ENCODE data around the gene ESF1. TPM values are rescaled to one million over a fixed set of nuclear protein-coding genes. Genes with fewer than 3 reads are reported as not detected.

The ESF1 gene, protein sequence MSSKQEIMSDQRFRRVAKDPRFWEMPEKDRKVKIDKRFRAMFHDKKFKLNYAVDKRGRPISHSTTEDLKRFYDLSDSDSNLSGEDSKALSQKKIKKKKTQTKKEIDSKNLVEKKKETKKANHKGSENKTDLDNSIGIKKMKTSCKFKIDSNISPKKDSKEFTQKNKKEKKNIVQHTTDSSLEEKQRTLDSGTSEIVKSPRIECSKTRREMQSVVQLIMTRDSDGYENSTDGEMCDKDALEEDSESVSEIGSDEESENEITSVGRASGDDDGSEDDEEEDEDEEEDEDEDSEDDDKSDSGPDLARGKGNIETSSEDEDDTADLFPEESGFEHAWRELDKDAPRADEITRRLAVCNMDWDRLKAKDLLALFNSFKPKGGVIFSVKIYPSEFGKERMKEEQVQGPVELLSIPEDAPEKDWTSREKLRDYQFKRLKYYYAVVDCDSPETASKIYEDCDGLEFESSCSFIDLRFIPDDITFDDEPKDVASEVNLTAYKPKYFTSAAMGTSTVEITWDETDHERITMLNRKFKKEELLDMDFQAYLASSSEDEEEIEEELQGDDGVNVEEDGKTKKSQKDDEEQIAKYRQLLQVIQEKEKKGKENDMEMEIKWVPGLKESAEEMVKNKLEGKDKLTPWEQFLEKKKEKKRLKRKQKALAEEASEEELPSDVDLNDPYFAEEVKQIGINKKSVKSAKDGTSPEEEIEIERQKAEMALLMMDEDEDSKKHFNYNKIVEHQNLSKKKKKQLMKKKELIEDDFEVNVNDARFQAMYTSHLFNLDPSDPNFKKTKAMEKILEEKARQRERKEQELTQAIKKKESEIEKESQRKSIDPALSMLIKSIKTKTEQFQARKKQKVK
- total RNA-seq (2021) = 12.4 and 14.8 TPM in 2 replicates
- percentile 82 among the genes with signal in this experiment for Bru-seq, nascent RNA
- BruChase-seq, experiment 1, labeled RNA remaining after a 2-hour chase = percentile 75 among the genes with signal in this experiment
- percentile 75 among the genes with signal in this experiment for BruChase-seq, experiment 2, labeled RNA remaining after a 6-hour chase
- long read RNA-seq, partial matches to known transcripts = 11 of 31 reads
- long read RNA-seq, other reads (novel, unspliced or antisense) = 20 of 31 reads

DNA sequence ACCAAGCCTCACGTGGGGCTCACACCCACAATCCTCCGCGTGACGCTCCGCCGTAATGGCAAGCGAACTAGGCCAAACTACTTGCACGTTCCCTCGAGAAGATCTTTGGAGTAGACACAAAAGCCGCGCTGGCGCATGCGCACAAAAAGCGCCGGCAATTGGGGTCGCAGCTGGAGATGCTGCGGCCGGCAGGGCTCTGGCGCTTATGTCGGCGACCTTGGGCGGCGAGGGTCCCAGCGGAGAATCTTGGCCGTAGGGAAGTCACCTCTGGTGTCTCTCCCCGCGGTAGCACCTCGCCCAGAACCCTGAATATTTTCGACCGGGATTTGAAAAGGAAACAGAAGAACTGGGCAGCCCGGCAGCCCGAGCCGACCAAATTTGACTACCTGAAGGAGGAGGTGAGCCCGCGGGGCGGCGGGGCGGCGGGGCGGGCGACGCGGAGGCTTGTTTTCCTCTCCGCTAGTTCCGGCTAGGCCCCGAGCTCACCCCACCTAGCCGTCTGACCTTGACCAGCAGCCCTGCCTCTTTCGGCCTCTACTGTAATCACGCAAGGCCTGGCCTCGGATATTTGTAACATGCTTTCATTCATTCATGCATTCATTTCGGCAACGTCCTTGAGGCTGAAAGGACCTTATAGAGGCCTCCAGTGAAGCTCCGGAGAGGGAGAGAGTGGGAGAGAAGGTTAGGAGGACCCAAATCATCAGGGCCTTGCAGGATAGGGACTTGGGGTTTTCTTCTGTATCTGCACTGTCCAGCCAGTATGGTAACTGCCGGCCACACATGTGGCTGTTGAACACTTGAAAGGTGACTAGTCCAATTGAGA is at the start of gene ESF1, which contains the start of gene NDUFAF5:
TSS of gene ESF1 (minus strand) at position 27 of the 823 bp plus-strand sequence. CDS start 1,779 bp downstream, outside the sequence.
TSS of gene NDUFAF5 (plus strand) at position 136 of the 823 bp plus-strand sequence. CDS start at position 177, 41 bp downstream.
- Histone ChIP-seq H3K36me3 (ENCODE audit: low read depth) (peaks cover 34% of the 10 kb centered on the region; the same call in 1 of the 2 replicates), H3K27me3 (ENCODE audit: insufficient read depth, low read depth) (no peaks in the 10 kb centered on the region), H3F3A (ENCODE audit: insufficient read depth, low read depth) (peaks cover 4% of the 10 kb centered on the region; the same call in 1 of the 2 replicates), H4K20me1 (ENCODE audit: insufficient read depth) (no peaks in the 10 kb centered on the region), H3K4me2 (peak within 1 kb of the TSS; percentile 96), H3K9me3 (ENCODE audit: insufficient read depth, low read depth) (no peaks in the 10 kb centered on the region), H3K79me2 (ENCODE audit: low read depth) (peaks cover 56% of the 10 kb centered on the region), H3K9me2 (ENCODE audit: insufficient read depth) (no peaks in the 10 kb centered on the region), H3K27ac (peak within 1 kb of the TSS; percentile 76), H2AFZ (peak within 1 kb of the TSS; percentile 97), H3K4me3 (peak within 1 kb of the TSS; percentile 98), H3K4me1 (replicated peaks; ENCODE audit: insufficient read depth) (peaks cover 23% of the 10 kb centered on the region)
- TSS peak; percentile 42 for BruUV-seq (replicated peaks)
- ChIA-PET POLR2A (ENCODE audit: unreplicated experiment) (interaction anchor here (0.5 to 0.7 kb wide), 3 partner anchors 124 to 210 kb away, joined by 3 to 5 read pairs (median 5); no protein-coding TSS in a partner anchor), CTCF (no interaction called here)
- TF ChIP-seq EZH2 (IDR thresholded peaks at IDR 0.05; ENCODE audit: low read depth) = no peak
- DNase-seq = peak; percentile 92 to 93
- intact Hi-C loops (cut with micrococcal nuclease; ENCODE audit: unreplicated experiment) = no loop called here

DNA sequence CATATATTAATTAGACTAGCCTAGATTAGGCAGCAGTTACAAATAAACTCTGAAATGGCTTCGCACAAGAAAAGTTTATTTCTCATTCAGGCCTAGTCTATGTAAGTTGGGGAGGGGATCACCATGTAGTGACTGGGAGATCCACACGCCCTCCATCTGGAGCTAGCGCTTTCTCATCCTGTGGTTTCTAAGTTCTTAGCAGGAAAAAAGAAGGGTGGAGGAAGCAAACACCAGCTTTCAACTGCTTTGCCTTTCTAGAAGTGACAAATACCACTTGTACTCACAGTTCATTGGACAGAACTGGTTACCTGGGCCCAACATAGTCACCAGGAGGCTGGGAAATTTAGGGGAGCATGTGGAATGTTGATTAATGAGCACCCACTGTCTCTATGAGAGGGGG is 46.8 kb upstream of the ESF1 start:
- no TSS peak for BruUV-seq (replicated peaks)
- TF ChIP-seq, protein P1, sequence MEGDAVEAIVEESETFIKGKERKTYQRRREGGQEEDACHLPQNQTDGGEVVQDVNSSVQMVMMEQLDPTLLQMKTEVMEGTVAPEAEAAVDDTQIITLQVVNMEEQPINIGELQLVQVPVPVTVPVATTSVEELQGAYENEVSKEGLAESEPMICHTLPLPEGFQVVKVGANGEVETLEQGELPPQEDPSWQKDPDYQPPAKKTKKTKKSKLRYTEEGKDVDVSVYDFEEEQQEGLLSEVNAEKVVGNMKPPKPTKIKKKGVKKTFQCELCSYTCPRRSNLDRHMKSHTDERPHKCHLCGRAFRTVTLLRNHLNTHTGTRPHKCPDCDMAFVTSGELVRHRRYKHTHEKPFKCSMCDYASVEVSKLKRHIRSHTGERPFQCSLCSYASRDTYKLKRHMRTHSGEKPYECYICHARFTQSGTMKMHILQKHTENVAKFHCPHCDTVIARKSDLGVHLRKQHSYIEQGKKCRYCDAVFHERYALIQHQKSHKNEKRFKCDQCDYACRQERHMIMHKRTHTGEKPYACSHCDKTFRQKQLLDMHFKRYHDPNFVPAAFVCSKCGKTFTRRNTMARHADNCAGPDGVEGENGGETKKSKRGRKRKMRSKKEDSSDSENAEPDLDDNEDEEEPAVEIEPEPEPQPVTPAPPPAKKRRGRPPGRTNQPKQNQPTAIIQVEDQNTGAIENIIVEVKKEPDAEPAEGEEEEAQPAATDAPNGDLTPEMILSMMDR (conservative IDR thresholded peaks at IDR 0.05) = no peak
- TF ChIP-seq EZH2 (IDR thresholded peaks at IDR 0.05; ENCODE audit: low read depth) = no peak

DNA sequence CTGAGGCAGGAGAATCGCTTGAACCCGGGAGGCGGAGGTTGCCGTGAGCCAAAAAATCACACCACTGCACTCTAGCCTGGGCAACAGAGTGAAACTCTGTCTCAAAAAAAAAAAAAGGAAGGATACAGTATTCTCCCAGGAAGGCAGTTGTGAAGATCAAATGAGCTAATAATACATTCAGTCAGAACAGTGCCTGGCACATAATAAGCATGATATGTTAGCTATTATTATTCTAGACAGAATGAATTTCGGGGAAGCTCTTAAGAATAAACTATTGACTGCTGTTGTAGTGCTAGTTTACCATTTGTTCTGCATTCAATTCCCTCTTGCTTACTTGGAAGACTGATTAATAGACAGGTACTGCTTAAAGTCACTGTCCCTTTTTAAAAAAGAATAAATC is 40.7 kb upstream of the ESF1 start:
- no TSS peak for BruUV-seq (replicated peaks)
- POLR2A ChIA-PET (ENCODE audit: unreplicated experiment) = no interaction called here
- no peak for TF ChIP-seq EZH2 (IDR thresholded peaks at IDR 0.05; ENCODE audit: low read depth)
- TF ChIP-seq, protein P1 (conservative IDR thresholded peaks at IDR 0.05) = no peak

More for the DNA sequence above, 46.8 kb upstream of the ESF1 start:
- Histone ChIP-seq H3K9me3 (ENCODE audit: insufficient read depth, low read depth) (no peaks in the 10 kb centered on the region), H3K9me2 (ENCODE audit: insufficient read depth) (no peaks in the 10 kb centered on the region), H3K4me3 (no peak overlapping the region), H3K4me1 (replicated peaks; ENCODE audit: insufficient read depth) (no peaks in the 10 kb centered on the region), H3F3A (ENCODE audit: insufficient read depth, low read depth) (no peaks in the 10 kb centered on the region), H3K36me3 (ENCODE audit: low read depth) (no peaks in the 10 kb centered on the region), H3K79me2 (ENCODE audit: low read depth) (no peaks in the 10 kb centered on the region), H3K27me3 (ENCODE audit: insufficient read depth, low read depth) (no peaks in the 10 kb centered on the region), H3K4me2 (no peak overlapping the region), H4K20me1 (ENCODE audit: insufficient read depth) (no peaks in the 10 kb centered on the region), H2AFZ (no peak overlapping the region), H3K27ac (no peak overlapping the region)
- ChIA-PET CTCF (no interaction called here), POLR2A (ENCODE audit: unreplicated experiment) (no interaction called here)
- intact Hi-C loops (cut with micrococcal nuclease; ENCODE audit: unreplicated experiment) = loop anchor here (10.0 kb wide), 1 partner anchor 163 kb away; the partner anchor contains the start of genes MACROD2 and SEL1L2
- no peak for DNase-seq

More for the DNA sequence above, 40.7 kb upstream of the ESF1 start:
- Histone ChIP-seq H3K27ac (no peak overlapping the region), H4K20me1 (ENCODE audit: insufficient read depth) (no peaks in the 10 kb centered on the region), H3F3A (ENCODE audit: insufficient read depth, low read depth) (no peaks in the 10 kb centered on the region), H3K27me3 (ENCODE audit: insufficient read depth, low read depth) (no peaks in the 10 kb centered on the region), H3K9me3 (ENCODE audit: insufficient read depth, low read depth) (no peaks in the 10 kb centered on the region), H2AFZ (no peak overlapping the region), H3K79me2 (ENCODE audit: low read depth) (no peaks in the 10 kb centered on the region), H3K4me1 (replicated peaks; ENCODE audit: insufficient read depth) (no peaks in the 10 kb centered on the region), H3K4me2 (no peak overlapping the region), H3K9me2 (ENCODE audit: insufficient read depth) (no peaks in the 10 kb centered on the region), H3K4me3 (no peak overlapping the region), H3K36me3 (ENCODE audit: low read depth) (no peaks in the 10 kb centered on the region)
- intact Hi-C loops (cut with micrococcal nuclease; ENCODE audit: unreplicated experiment) = loop anchor here (10.0 kb wide), 1 partner anchor 119 kb away; no protein-coding TSS in a partner anchor
- DNase-seq = no peak
- CTCF ChIA-PET = no interaction called here
